HG03175 (cell line): ENCODE results near the gene PYCARD.

Experiments
- ATAC-seq: cut with Tn5 transposase; IDR thresholded peaks from one replicate; pipeline ENCODE4 v1.9.1; 2021; ENCODE audit warnings: mild to moderate bottlenecking, moderate library complexity; ENCODE audit not compliant: unreplicated experiment

The PYCARD gene

DNA sequence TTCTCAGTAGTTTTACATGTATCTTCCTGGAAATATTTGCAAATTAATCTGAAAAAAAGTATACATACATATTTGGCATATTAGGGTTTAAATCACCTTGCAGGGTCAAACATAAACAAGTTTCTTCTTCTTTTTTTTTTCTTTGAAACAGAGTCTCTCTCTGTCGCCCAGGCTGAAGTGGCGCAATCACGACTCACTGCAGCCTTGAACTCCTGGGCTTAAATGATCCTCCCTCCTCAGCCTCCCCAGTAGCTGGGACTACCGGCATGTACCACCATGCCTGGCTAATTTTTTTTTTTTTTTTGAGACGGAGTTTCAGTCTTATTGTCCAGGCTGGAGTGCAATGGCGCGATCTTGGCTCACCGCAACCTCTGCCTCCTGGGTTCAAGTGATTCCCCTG is 35.2 kb downstream of the PYCARD start:
- ATAC-seq, result no peak

DNA sequence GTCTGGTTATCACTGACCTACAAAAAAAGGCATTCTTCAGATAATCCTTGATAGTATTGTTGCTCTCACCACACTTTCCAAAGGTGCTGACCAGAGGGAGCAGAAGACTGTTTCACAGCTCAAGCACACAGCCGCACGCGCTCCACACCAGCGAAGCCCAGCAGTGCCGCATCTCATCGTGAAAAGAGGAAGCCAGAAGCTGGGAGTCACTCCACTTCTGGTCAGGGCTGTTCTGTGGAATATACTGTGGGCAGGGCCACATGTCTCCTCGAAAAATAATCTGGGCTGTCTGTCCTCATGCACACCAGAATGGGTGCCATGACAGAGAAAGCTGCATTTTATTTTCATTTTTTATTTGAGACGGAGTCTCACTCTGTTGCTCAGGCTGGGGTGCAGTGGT is 45.4 kb downstream of the PYCARD start:
- ATAC-seq, result no peak
